Hepatocyte (in vitro differentiated cells): ENCODE measurements around the gene FBXO2.

ENCODE experiments used
- EZH2 ChIP-seq: fragments of 200-600 bp; sonication (generic); IDR thresholded peaks from 2 replicates; pipeline ENCODE4 v1.6.1; 2016; ENCODE audit warnings: antibody characterized with exemption, mild to moderate bottlenecking, borderline replicate concordance
- EZH2phosphoT487 ChIP-seq: fragments of 200-600 bp; sonication (generic); IDR thresholded peaks from one replicate; pipeline ENCODE4 v1.6.1; 2018; ENCODE audit warnings: antibody characterized with exemption, mild to moderate bottlenecking, low read depth, moderate library complexity; ENCODE audit not compliant: unreplicated experiment, severe bottlenecking
- TF ChIP-seq, protein P1 (sequence below): fragments of 200-600 bp; sonication (generic); IDR thresholded peaks from 2 replicates; pipeline ENCODE4 v1.5.1; 2016; ENCODE audit warnings: antibody characterized with exemption, mild to moderate bottlenecking; ENCODE audit not compliant: poor library complexity

DNA sequence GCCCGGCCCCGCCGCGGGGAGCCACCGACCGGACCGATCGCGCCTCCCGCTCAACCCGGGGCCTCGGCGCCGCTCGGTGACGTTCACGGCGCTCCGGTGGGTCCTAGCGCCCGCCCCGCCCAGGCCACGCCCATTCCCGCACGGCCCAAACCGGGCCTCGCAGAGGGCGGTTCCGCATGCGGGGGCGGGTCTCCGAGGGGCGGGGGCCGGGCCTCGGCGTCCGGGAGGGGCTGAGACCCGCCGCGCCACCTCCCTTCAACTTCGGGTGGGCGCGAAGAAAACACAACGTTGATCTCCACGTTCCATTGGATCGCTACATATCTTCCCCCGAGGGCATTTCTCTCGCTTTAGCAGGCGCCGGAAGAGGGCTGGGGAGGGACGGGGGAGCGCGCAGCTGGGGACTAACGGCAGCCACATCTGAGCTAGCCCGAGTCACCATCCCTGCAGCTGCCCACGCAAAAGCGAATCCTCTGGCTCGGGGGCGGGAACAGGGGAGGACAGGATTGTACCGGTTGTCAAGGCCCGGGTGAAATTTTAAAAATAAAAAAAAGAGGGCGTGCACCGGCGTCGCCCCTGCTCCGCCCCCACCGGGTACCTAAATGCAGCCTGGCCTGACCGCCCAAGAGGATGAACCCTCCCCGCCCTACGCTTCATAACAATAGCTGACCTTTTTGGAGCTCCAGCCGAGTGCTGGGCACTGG lies 27.0 kb upstream of the FBXO2 start, which contains the start of gene MAD2L2:
- TF ChIP-seq, protein P1, sequence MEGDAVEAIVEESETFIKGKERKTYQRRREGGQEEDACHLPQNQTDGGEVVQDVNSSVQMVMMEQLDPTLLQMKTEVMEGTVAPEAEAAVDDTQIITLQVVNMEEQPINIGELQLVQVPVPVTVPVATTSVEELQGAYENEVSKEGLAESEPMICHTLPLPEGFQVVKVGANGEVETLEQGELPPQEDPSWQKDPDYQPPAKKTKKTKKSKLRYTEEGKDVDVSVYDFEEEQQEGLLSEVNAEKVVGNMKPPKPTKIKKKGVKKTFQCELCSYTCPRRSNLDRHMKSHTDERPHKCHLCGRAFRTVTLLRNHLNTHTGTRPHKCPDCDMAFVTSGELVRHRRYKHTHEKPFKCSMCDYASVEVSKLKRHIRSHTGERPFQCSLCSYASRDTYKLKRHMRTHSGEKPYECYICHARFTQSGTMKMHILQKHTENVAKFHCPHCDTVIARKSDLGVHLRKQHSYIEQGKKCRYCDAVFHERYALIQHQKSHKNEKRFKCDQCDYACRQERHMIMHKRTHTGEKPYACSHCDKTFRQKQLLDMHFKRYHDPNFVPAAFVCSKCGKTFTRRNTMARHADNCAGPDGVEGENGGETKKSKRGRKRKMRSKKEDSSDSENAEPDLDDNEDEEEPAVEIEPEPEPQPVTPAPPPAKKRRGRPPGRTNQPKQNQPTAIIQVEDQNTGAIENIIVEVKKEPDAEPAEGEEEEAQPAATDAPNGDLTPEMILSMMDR: no peak
- TF ChIP-seq EZH2: no peak
- TF ChIP-seq EZH2phosphoT487: no peak
